Thyroid gland (tissue), 4 donors: ENCODE data around the gene BABAM1.
A peak's percentile ranks its signal among the peaks of the same experiment; 100 is the strongest.

Experiments
- POLR2A ChIP-seq, 2 donors: fragments of 450-650 bp; IDR thresholded peaks; one replicate each; pipeline ENCODE4 v1.6.1; 2017; ENCODE audit warnings: antibody characterized with exemption in 2 of 2, mild to moderate bottlenecking in 2 of 2, moderate library complexity in 1 of 2
- TF ChIP-seq, protein P1 (sequence below), 6 experiments: fragments of 200-600 bp in 3 of 6; fragments of 450-650 bp in 3 of 6; sonication (generic) in 3 of 6; IDR thresholded peaks; one replicate each; pipeline ENCODE4 v1.5.1; 2016 to 2019; ENCODE audit warnings: antibody characterized with exemption in 6 of 6, mild to moderate bottlenecking in 2 of 6, inconsistent platforms in 1 of 6, moderate library complexity in 1 of 6

DNA sequence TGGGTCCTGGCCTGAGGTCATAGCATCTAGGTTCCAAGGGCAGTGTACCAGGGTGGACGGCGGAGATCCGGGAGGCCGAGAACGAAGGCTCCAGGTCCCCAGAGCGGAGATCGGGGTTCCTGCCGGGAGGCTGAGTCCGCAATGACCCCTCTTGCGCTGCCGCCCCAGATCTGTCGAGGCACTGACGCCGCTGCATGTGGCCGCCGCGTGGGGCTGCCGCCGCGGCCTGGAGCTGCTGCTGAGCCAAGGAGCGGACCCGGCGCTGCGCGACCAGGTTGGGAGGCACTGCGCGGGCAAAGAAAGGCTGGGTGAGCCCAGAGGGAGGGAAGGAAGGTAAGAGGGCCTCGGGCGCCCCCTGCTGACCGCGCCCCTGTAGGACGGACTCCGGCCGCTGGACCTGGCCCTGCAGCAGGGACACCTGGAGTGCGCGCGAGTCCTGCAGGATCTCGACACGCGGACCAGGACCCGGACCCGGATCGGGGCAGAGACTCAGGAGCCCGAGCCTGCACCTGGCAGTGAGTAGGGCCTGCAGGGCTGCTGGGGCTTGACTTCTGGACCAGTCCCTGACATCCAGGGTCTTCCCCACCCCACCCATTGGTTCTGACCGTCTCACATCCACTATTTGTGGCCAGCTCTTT is 15.4 kb downstream of the BABAM1 start:
- no peak for TF ChIP-seq POLR2A (IDR thresholded peaks at IDR 0.05)
- TF ChIP-seq, protein P1, sequence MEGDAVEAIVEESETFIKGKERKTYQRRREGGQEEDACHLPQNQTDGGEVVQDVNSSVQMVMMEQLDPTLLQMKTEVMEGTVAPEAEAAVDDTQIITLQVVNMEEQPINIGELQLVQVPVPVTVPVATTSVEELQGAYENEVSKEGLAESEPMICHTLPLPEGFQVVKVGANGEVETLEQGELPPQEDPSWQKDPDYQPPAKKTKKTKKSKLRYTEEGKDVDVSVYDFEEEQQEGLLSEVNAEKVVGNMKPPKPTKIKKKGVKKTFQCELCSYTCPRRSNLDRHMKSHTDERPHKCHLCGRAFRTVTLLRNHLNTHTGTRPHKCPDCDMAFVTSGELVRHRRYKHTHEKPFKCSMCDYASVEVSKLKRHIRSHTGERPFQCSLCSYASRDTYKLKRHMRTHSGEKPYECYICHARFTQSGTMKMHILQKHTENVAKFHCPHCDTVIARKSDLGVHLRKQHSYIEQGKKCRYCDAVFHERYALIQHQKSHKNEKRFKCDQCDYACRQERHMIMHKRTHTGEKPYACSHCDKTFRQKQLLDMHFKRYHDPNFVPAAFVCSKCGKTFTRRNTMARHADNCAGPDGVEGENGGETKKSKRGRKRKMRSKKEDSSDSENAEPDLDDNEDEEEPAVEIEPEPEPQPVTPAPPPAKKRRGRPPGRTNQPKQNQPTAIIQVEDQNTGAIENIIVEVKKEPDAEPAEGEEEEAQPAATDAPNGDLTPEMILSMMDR (IDR thresholded peaks at IDR 0.05) = peak; percentile 71 to 90 (median 88)
